ENCODE measurements around the gene PPARD. TPM values are rescaled to one million over a fixed set of nuclear protein-coding genes. Genes with fewer than 3 reads are reported as not detected.

The PPARD gene
- total RNA-seq, 5 donors from 2014 or later (not counting 1 experiment from before 2014, with no cell fraction given): 36.8 to 41.3 (median 37.9) TPM

DNA sequence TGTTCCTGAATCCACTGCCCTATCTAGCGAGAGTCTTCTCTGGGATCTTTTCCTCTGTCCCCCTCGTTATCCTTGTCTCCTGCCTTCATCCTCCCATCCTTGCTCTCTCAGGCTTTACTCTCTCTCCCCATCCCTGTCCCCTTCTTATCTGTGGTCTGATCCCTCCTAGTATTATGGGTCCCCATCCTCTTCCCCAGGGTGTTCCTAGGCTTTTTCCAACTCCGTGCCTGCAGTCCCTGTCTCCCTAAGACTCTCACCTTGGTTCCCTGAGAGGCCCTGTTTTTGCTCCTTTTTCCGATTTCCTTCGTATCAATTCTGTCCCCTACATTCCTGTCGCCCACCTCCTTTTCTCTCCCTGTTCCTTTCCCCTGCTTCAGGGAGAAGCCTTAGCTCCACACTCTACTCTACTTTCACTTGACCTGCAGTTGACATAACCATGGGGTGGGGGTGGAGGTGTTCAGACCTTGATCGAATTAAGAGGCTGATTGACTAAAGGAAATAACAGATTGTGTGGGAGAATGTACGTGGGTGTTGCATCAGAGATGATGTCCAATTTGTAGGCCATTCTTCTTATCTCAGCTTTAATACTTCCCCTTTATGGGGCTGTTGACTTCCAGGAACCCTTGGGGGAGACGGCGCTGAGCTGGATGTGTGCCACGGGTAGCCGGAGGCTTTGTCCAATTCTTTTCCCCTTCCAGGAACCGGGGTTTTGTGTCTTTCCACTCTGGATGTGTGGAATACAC is 905 bp downstream of the PPARD start:
- Histone ChIP-seq H3K4me3 (ENCODE audit: control insufficient read depth in 1 of 2, extremely low read depth in 1 of 2, low read length in 1 of 2) (peak overlapping the region; percentile 73 to 79), H3K36me3 (ENCODE audit: control insufficient read depth in 2 of 2, extremely low read depth in 1 of 2, insufficient read depth in 1 of 2, low read length in 1 of 2) (peaks cover 0 to 11% of the 10 kb centered on the region in 2 donors), H3K4me1 (ENCODE audit: control insufficient read depth in 1 of 2, extremely low read depth in 1 of 2, insufficient read depth in 2 of 2, low read length in 2 of 2) (peaks cover 26 to 53% of the 10 kb centered on the region in 2 experiments), H3K27me3 (replicated peaks in 1 of 2; ENCODE audit: control insufficient read depth in 2 of 2, extremely low read depth in 1 of 2, insufficient read depth in 2 of 2, low read length in 1 of 2) (no peaks in the 10 kb centered on the region), H3K9me3 (no peaks in the 10 kb centered on the region), H3K27ac (ENCODE audit: low read length) (peak overlapping the region; percentile 65)
- H3K27ac Mint-ChIP-seq: peak overlapping the region; percentile 91 to 96
- H3K27me3 Mint-ChIP-seq: no peaks in the 10 kb centered on the region
- no peak for ATAC-seq (replicated peaks in 1 of 4)
- peak in 6 of 35 experiments; percentile 6 to 34 (median 28) for DNase-seq
- peaks cover 48 to 56% (median 54%) of the 10 kb centered on the region in 3 donors for H3K4me1 Mint-ChIP-seq
- POLR2A ChIA-PET: interaction anchor here (0.6 to 0.7 kb wide), 2 partner anchors 69 to 109 kb away, joined by 3 read pairs; partner anchors contain the start of gene FANCE (in 1 of the 2)
- CTCF ChIA-PET: interaction anchor here (0.5 to 3.7 kb wide), 10 partner anchors 11 to 394 kb away, joined by 3 to 67 read pairs (median 5); partner anchors contain the start of genes FANCE (in 1 of the 2) and RPL10A (in 1 of the 2)
- peaks cover 19% of the 10 kb centered on the region for H3K36me3 Mint-ChIP-seq
- 37% methylated on average over 4 of the region's 13 CpGs for WGBS (ENCODE audit: insufficient coverage)
- H3K4me3 Mint-ChIP-seq: peak overlapping the region; percentile 93 to 96 (median 93)
- H3K9me3 Mint-ChIP-seq: no peaks in the 10 kb centered on the region

DNA sequence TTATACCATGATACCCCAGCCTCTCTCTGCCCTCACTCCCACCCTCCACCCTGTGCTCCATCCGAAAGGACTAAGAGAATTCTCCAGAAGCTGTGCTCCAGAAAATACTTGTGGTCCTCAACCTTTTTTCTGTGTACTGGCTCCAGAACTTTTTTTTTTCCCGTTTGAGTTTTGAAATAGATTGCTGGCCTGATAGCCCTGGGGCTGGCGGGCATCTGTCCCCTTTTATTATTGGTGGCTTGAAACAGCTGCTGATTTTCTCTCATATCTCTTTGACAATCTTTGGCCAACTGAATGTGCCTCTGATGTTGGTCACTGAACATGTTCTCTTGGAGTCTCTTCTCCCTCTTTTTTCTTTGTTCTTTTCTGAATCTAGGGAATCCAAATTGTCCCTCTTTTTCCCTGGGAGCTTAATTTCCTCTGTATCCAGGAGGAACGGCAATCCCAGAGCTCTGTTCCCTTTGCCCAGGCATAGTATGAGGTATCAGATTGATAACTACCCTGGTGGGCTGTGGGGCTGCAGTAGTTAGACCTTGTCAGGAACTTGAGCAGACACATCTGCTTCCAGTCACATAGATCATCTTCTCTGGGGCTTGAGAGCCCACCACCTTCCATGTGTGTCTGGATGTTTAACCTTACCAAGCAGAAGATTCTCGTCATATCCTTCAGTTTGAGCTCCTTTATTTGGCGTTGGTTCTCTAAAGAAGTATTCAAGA is 1.6 kb downstream of the PPARD start:
- peak overlapping the region; percentile 93 to 96 (median 93) for H3K4me3 Mint-ChIP-seq
- no peaks in the 10 kb centered on the region for H3K27me3 Mint-ChIP-seq
- peaks cover 28 to 60% of the 10 kb centered on the region in 2 experiments for H3K4me1 ChIP-seq (ENCODE audit: control insufficient read depth in 1 of 2, extremely low read depth in 1 of 2, insufficient read depth in 2 of 2, low read length in 2 of 2)
- no peaks in the 10 kb centered on the region for H3K27me3 ChIP-seq (replicated peaks in 1 of 2; ENCODE audit: control insufficient read depth in 2 of 2, extremely low read depth in 1 of 2, insufficient read depth in 2 of 2, low read length in 1 of 2)
- peaks cover 0 to 11% of the 10 kb centered on the region in 2 donors for H3K36me3 ChIP-seq (ENCODE audit: control insufficient read depth in 2 of 2, extremely low read depth in 1 of 2, insufficient read depth in 1 of 2, low read length in 1 of 2)
- peak overlapping the region; percentile 65 for H3K27ac ChIP-seq (ENCODE audit: low read length)
- no peak for ATAC-seq (replicated peaks in 1 of 4)
- H3K4me3 ChIP-seq (ENCODE audit: control insufficient read depth in 1 of 2, extremely low read depth in 1 of 2, low read length in 1 of 2): peak overlapping the region; percentile 73 to 79
- CTCF ChIA-PET: interaction anchor here (0.6 to 3.7 kb wide), 12 partner anchors 12 to 612 kb away, joined by 3 to 67 read pairs (median 4); partner anchors contain the start of genes FANCE (in 1 of the 2) and RPL10A (in 1 of the 2)
- peaks cover 55 to 64% (median 61%) of the 10 kb centered on the region in 3 donors for H3K4me1 Mint-ChIP-seq
- H3K27ac Mint-ChIP-seq: peak overlapping the region; percentile 91 to 96
- WGBS (ENCODE audit: insufficient coverage): 50% methylated on average over 2 of the region's 6 CpGs
- H3K9me3 ChIP-seq: no peaks in the 10 kb centered on the region
- H3K36me3 Mint-ChIP-seq: peaks cover 24% of the 10 kb centered on the region
- DNase-seq: no peak
- POLR2A ChIA-PET: interaction anchor here (0.6 to 0.7 kb wide), 4 partner anchors 21 to 1604 kb away, joined by 3 to 4 read pairs (median 3); partner anchors contain the start of gene FANCE (in 1 of the 2)
- H3K9me3 Mint-ChIP-seq: no peaks in the 10 kb centered on the region

DNA sequence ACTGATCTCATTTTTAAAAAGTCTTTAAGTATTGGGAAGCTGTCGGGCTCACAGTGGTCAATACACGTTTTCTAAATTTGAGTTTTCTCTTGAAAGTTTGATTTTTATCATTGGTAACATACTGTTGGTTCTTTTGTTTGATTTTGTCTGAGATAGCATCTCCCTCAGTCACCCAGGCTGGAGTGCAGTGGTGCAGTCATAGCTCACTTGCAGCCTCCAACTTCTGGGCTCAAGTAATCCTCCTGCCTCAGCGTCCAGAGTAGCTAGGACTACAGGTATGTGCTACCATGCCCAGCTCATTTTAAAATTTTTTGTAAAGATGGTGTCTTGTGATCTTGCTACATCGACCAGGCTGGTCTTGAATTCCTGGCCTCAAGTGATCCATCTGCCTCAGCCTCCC is 9.1 kb downstream of the PPARD start:
- ChIA-PET POLR2A (interaction anchor here in 1 of 2 donors (0.7 kb wide), 1 partner anchor 361 kb away, joined by 10 read pairs; no protein-coding TSS in a partner anchor), CTCF (interaction anchor here (0.7 kb wide), 4 partner anchors 14 to 116 kb away, joined by 3 to 9 read pairs (median 6); no protein-coding TSS in a partner anchor)
- no peak overlapping the region for H3K4me3 ChIP-seq (ENCODE audit: control insufficient read depth in 1 of 2, extremely low read depth in 1 of 2, low read length in 1 of 2)
- no peak overlapping the region for H3K27ac ChIP-seq (ENCODE audit: low read length)
- H3K9me3 ChIP-seq: no peaks in the 10 kb centered on the region
- 100% methylated on average over 1 of the region's 4 CpGs for WGBS (ENCODE audit: insufficient coverage)
- no peaks in the 10 kb centered on the region for H3K9me3 Mint-ChIP-seq
- peak overlapping the region; percentile 96 to 97 for H3K27ac Mint-ChIP-seq
- peaks cover 14 to 42% of the 10 kb centered on the region in 2 experiments for H3K4me1 ChIP-seq (ENCODE audit: control insufficient read depth in 1 of 2, extremely low read depth in 1 of 2, insufficient read depth in 2 of 2, low read length in 2 of 2)
- H3K36me3 ChIP-seq (ENCODE audit: control insufficient read depth in 2 of 2, extremely low read depth in 1 of 2, insufficient read depth in 1 of 2, low read length in 1 of 2): peaks cover 11 to 39% of the 10 kb centered on the region in 2 donors
- peaks cover 66 to 76% (median 71%) of the 10 kb centered on the region in 3 donors for H3K4me1 Mint-ChIP-seq
- DNase-seq (no peak), ATAC-seq (replicated peaks in 1 of 4) (no peak)
- peak overlapping the region in 1 of 3 donors; percentile 8 for H3K4me3 Mint-ChIP-seq
- H3K36me3 Mint-ChIP-seq: peaks cover 49% of the 10 kb centered on the region
- H3K27me3 ChIP-seq (replicated peaks in 1 of 2; ENCODE audit: control insufficient read depth in 2 of 2, extremely low read depth in 1 of 2, insufficient read depth in 2 of 2, low read length in 1 of 2): no peaks in the 10 kb centered on the region
- no peaks in the 10 kb centered on the region for H3K27me3 Mint-ChIP-seq

DNA sequence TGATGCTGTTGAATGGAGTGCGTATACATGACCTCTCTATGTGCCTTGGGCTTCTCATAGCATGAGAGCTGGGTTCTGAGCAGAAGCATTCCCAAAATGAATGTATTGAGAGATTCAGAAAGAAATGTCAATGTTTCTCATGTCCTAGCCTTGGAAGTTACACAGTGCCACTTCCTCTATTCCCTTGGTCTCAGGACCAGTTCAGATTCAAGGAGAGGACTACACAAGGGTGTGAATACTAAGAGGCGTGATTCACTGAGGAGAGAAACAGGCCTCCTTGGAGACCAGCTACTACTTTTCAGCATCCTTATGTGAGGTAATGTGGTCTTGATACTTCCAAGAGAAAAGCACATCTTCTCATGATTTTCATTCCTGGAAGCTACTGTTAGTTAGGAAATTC is 10.4 kb downstream of the PPARD start:
- Histone ChIP-seq H3K27me3 (replicated peaks in 1 of 2; ENCODE audit: control insufficient read depth in 2 of 2, extremely low read depth in 1 of 2, insufficient read depth in 2 of 2, low read length in 1 of 2) (no peaks in the 10 kb centered on the region), H3K4me1 (ENCODE audit: control insufficient read depth in 1 of 2, extremely low read depth in 1 of 2, insufficient read depth in 2 of 2, low read length in 2 of 2) (peaks cover 8 to 30% of the 10 kb centered on the region in 2 experiments), H3K4me3 (ENCODE audit: control insufficient read depth in 1 of 2, extremely low read depth in 1 of 2, low read length in 1 of 2) (no peak overlapping the region), H3K9me3 (no peaks in the 10 kb centered on the region), H3K27ac (ENCODE audit: low read length) (no peak overlapping the region), H3K36me3 (ENCODE audit: control insufficient read depth in 2 of 2, extremely low read depth in 1 of 2, insufficient read depth in 1 of 2, low read length in 1 of 2) (peaks cover 11 to 45% of the 10 kb centered on the region in 2 donors)
- ChIA-PET POLR2A (interaction anchor here in 1 of 2 donors (0.6 kb wide), 1 partner anchor 75 kb away, joined by 3 read pairs; no protein-coding TSS in a partner anchor), CTCF (no interaction called here)
- peaks cover 64 to 71% (median 68%) of the 10 kb centered on the region in 3 donors for H3K4me1 Mint-ChIP-seq
- H3K27me3 Mint-ChIP-seq: no peaks in the 10 kb centered on the region
- H3K4me3 Mint-ChIP-seq: no peak overlapping the region
- H3K36me3 Mint-ChIP-seq: peaks cover 58% of the 10 kb centered on the region
- DNase-seq: no peak
- no peak for ATAC-seq (replicated peaks in 1 of 4)
- H3K9me3 Mint-ChIP-seq: no peaks in the 10 kb centered on the region
- WGBS (ENCODE audit: insufficient coverage): 100% methylated on average over 1 of the region's 2 CpGs
- peak overlapping the region; percentile 81 to 97 for H3K27ac Mint-ChIP-seq

DNA sequence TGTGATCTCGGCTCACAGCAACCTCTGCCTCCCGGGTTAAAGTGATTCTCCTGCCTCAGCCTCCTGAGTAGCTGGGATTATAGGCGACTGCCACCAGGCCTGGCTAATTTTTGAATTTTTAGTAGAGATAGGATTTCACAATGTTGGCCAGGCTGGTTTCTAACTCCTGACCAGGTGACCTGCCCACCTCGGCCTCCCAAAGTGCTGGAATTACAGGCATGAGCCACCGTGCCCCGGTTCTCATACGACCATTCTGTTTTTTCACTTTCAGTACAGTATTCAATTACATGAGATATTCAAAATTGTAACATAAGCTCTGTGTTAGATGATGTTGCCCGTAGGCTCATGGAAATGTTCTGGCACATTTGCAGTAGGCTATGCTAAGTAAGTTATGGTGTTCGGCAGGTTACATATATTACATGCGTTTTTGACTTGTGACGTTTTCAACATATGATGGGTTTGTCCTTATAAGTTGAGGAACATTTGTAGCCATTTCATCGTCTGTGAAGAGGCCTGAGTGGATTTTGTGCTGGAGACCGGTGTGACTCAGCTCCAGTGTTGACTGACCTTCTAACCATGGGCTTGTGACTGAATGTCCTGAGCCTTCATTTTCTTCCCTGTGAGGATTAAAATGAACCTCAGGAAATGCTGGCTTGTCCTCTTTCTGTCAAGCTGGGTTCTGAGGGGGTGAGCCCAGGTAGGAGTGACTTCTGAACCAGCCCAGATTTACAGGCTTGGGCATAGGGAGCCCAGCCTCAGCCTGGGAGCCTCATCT is 12.2 kb downstream of the PPARD start:
- Mint-ChIP-seq H3K4me3 (no peak overlapping the region), H3K27me3 (no peaks in the 10 kb centered on the region), H3K27ac (peak overlapping the region in 1 of 2 donors; percentile 34), H3K36me3 (peaks cover 64% of the 10 kb centered on the region), H3K4me1 (peaks cover 62 to 70% (median 65%) of the 10 kb centered on the region in 3 donors), H3K9me3 (no peaks in the 10 kb centered on the region)
- ChIA-PET CTCF (no interaction called here), POLR2A (no interaction called here)
- H3K4me3 ChIP-seq (ENCODE audit: control insufficient read depth in 1 of 2, extremely low read depth in 1 of 2, low read length in 1 of 2): no peak overlapping the region
- peaks cover 0 to 12% of the 10 kb centered on the region in 2 experiments for H3K4me1 ChIP-seq (ENCODE audit: control insufficient read depth in 1 of 2, extremely low read depth in 1 of 2, insufficient read depth in 2 of 2, low read length in 2 of 2)
- H3K9me3 ChIP-seq: no peaks in the 10 kb centered on the region
- peaks cover 11 to 56% of the 10 kb centered on the region in 2 donors for H3K36me3 ChIP-seq (ENCODE audit: control insufficient read depth in 2 of 2, extremely low read depth in 1 of 2, insufficient read depth in 1 of 2, low read length in 1 of 2)
- no peak overlapping the region for H3K27ac ChIP-seq (ENCODE audit: low read length)
- DNase-seq: no peak
- no peaks in the 10 kb centered on the region for H3K27me3 ChIP-seq (replicated peaks in 1 of 2; ENCODE audit: control insufficient read depth in 2 of 2, extremely low read depth in 1 of 2, insufficient read depth in 2 of 2, low read length in 1 of 2)
- ATAC-seq (replicated peaks in 1 of 4): no peak
- WGBS (ENCODE audit: insufficient coverage): 98% methylated on average over 6 of the region's 13 CpGs

Data from T-cell (primary cell).